Measurements from ENCODE around the gene RNF207. TPM values are rescaled to one million over a fixed set of nuclear protein-coding genes. Genes with fewer than 3 reads are reported as not detected.

Gene RNF207
- total RNA-seq, 1 donor from 2014 or later: 19.4 TPM

GRCh38 chr1:6178751-6179563 is 27.0 kb upstream of the RNF207 start:
- Histone ChIP-seq H3K4me1 (peaks cover 23% of the 10 kb centered on the region), H3K27ac (no peak overlapping the region), H3K9me3 (no peaks in the 10 kb centered on the region), H3K27me3 (no peaks in the 10 kb centered on the region), H3K36me3 (no peaks in the 10 kb centered on the region), H3K4me3 (peak overlapping the region; percentile 28 to 42)
- intact Hi-C loops (cut with DNase I): no loop called here
- TF ChIP-seq POLR2AphosphoS5 (IDR thresholded peaks at IDR 0.05; ENCODE audit: insufficient read depth in 1 of 2, low read depth in 1 of 2) (no peak), POLR2A (IDR thresholded peaks at IDR 0.05) (no peak), CTCF (IDR thresholded peaks at IDR 0.05) (no peak)
- DNase-seq (ENCODE audit: extremely low spot score in 2 of 2): no peak

GRCh38 chr1:6179564-6180175 is 26.2 kb upstream of the RNF207 start:
- no peaks in the 10 kb centered on the region for H3K36me3 ChIP-seq
- peak overlapping the region; percentile 28 to 42 for H3K4me3 ChIP-seq
- H3K4me1 ChIP-seq: peaks cover 23% of the 10 kb centered on the region
- no peak overlapping the region for H3K27ac ChIP-seq
- H3K9me3 ChIP-seq: no peaks in the 10 kb centered on the region
- intact Hi-C loops (cut with DNase I): no loop called here
- no peaks in the 10 kb centered on the region for H3K27me3 ChIP-seq
- no peak for DNase-seq (ENCODE audit: extremely low spot score in 2 of 2)
- no peak for TF ChIP-seq CTCF (IDR thresholded peaks at IDR 0.05)

GRCh38 chr1:6180268-6180706 is 25.6 kb upstream of the RNF207 start, which contains the start of gene CHD5:
Gene CHD5, minus strand, starts transcription at chr1:6180321. Its CDS starts 298 bp downstream, at chr1:6180023.
- no peak for TF ChIP-seq POLR2AphosphoS5 (IDR thresholded peaks at IDR 0.05; ENCODE audit: insufficient read depth in 1 of 2, low read depth in 1 of 2)
- peak within 1 kb of the TSS; percentile 28 to 42 for H3K4me3 ChIP-seq
- intact Hi-C loops (cut with DNase I): no loop called here
- no peaks in the 10 kb centered on the region for H3K9me3 ChIP-seq
- H3K36me3 ChIP-seq: peaks cover 0 to 5% of the 10 kb centered on the region in 2 donors
- no peak within 1 kb of the TSS for H3K27ac ChIP-seq
- peaks cover 23% of the 10 kb centered on the region for H3K4me1 ChIP-seq
- DNase-seq (ENCODE audit: extremely low spot score in 2 of 2): no peak
- H3K27me3 ChIP-seq: no peaks in the 10 kb centered on the region

- no peak overlapping the region for H3K27ac ChIP-seq
- peak overlapping the region in 1 of 2 donors; percentile 42 for H3K4me3 ChIP-seq
- DNase-seq (ENCODE audit: extremely low spot score in 2 of 2): no peak
- no peaks in the 10 kb centered on the region for H3K27me3 ChIP-seq
- TF ChIP-seq POLR2AphosphoS5 (IDR thresholded peaks at IDR 0.05; ENCODE audit: insufficient read depth in 1 of 2, low read depth in 1 of 2) (no peak), CTCF (IDR thresholded peaks at IDR 0.05) (no peak), POLR2A (IDR thresholded peaks at IDR 0.05) (no peak)
- peaks cover 23% of the 10 kb centered on the region for H3K4me1 ChIP-seq
- peaks cover 0 to 11% of the 10 kb centered on the region in 2 donors for H3K36me3 ChIP-seq
- H3K9me3 ChIP-seq: no peaks in the 10 kb centered on the region
- intact Hi-C loops (cut with DNase I): no loop called here
Observed at GRCh38 chr1:6180707-6181311, 25.1 kb upstream of the RNF207 start.

- no peak for DNase-seq (ENCODE audit: extremely low spot score in 2 of 2)
- H3K9me3 ChIP-seq: no peaks in the 10 kb centered on the region
- intact Hi-C loops (cut with DNase I): no loop called here
- TF ChIP-seq POLR2A (IDR thresholded peaks at IDR 0.05): no peak
- TF ChIP-seq POLR2AphosphoS5 (IDR thresholded peaks at IDR 0.05; ENCODE audit: insufficient read depth in 1 of 2, low read depth in 1 of 2): no peak
- TF ChIP-seq CTCF (IDR thresholded peaks at IDR 0.05): no peak
- no peak overlapping the region for H3K4me3 ChIP-seq
- H3K27me3 ChIP-seq: no peaks in the 10 kb centered on the region
- peaks cover 23% of the 10 kb centered on the region for H3K4me1 ChIP-seq
- no peak overlapping the region for H3K27ac ChIP-seq
- peaks cover 0 to 13% of the 10 kb centered on the region in 2 donors for H3K36me3 ChIP-seq
Observed at GRCh38 chr1:6181347-6181770, 24.6 kb upstream of the RNF207 start.
